Stimulated activated naive CD8-positive, alpha-beta T cell treated with anti-CD3 and anti-CD28 coated beads, Interleukin-15, amount 100 ng/mL, for 72 hours (primary cell): ENCODE results near the gene CCDC51.
A peak's percentile ranks its signal among the peaks of the same experiment; 100 is the strongest.
"Not testable (repeated sequence)": the region's sequence is repeated elsewhere in the genome, so short reads cannot be mapped to it uniquely, and the experiment has no call there.

Experiments used
- ATAC-seq: fragments of 150-1000 bp; cut with Tn5 transposase; 2 replicates; pipeline ENCODE4 v1.10.0; 2021; ENCODE audit warnings: mild to moderate bottlenecking, moderate library complexity
- DNase-seq, 2 donors: peaks; one replicate each; pipeline ENCODE4 v3.0.0; 2021 to 2022
- H3K27ac Mint-ChIP-seq, 2 donors: one replicate each; pipeline ENCODE4 v1.8.0; 2022; ENCODE audit warnings: mild to moderate bottlenecking in 2 of 2, mixed read lengths in 2 of 2, moderate library complexity in 2 of 2
- H3K27me3 Mint-ChIP-seq: one replicate; pipeline ENCODE4 v1.8.0; 2022; ENCODE audit warnings: mixed read lengths
- H3K4me1 Mint-ChIP-seq: one replicate; pipeline ENCODE4 v1.8.0; 2022; ENCODE audit warnings: mild to moderate bottlenecking, mixed read lengths
- H3K4me3 Mint-ChIP-seq, 2 donors: one replicate each; pipeline ENCODE4 v1.8.0; 2022; ENCODE audit warnings: mild to moderate bottlenecking in 2 of 2, mixed read lengths in 2 of 2, moderate library complexity in 1 of 2
- H3K9me3 Mint-ChIP-seq, 2 donors: one replicate each; pipeline ENCODE4 v1.8.0; 2022; ENCODE audit warnings: mixed read lengths in 2 of 2

CCDC51 gene

GRCh38 chr3:48439820-48440589, at the start of gene CCDC51, which contains the start of gene TMA7:
TSS of gene CCDC51 (minus strand) at chr3:48440119. CDS start at chr3:48435128, 4,991 bp downstream.
TSS of gene TMA7 (plus strand) at chr3:48440257. CDS start at chr3:48440297, 40 bp downstream.
- no peaks in the 10 kb centered on the region for H3K9me3 Mint-ChIP-seq
- H3K4me1 Mint-ChIP-seq, result peaks cover 40% of the 10 kb centered on the region
- no peaks in the 10 kb centered on the region for H3K27me3 Mint-ChIP-seq
- H3K4me3 Mint-ChIP-seq, result peak within 1 kb of the TSS; percentile 89 to 96
- ATAC-seq (peak; percentile 98), DNase-seq (peak; percentile 95 to 98)
- H3K27ac Mint-ChIP-seq, result peak within 1 kb of the TSS; percentile 89 to 94

GRCh38 chr3:48486952-48487351, 47.0 kb upstream of the CCDC51 start:
- Mint-ChIP-seq H3K27me3 (no peaks in the 10 kb centered on the region), H3K4me1 (no peaks in the 10 kb centered on the region), H3K9me3 (no peaks in the 10 kb centered on the region), H3K27ac (no peak overlapping the region), H3K4me3 (no peak overlapping the region)
- no peak for ATAC-seq
- DNase-seq, result no peak

- H3K9me3 Mint-ChIP-seq, ATAC-seq, H3K27ac Mint-ChIP-seq, H3K4me3 Mint-ChIP-seq, H3K27me3 Mint-ChIP-seq, DNase-seq: not testable (repeated sequence)
- peaks cover 27% of the 10 kb centered on the region for H3K4me1 Mint-ChIP-seq
Observed at GRCh38 chr3:48482822-48483221, 42.9 kb upstream of the CCDC51 start.

GRCh38 chr3:48480891-48481290, 41.0 kb upstream of the CCDC51 start:
- peaks cover 33% of the 10 kb centered on the region for H3K4me1 Mint-ChIP-seq
- ATAC-seq, DNase-seq, H3K9me3 Mint-ChIP-seq, H3K4me3 Mint-ChIP-seq, H3K27me3 Mint-ChIP-seq, H3K27ac Mint-ChIP-seq: not testable (repeated sequence)

GRCh38 chr3:48478626-48479555, 39.0 kb upstream of the CCDC51 start:
- peak; percentile 86 for ATAC-seq
- Mint-ChIP-seq H3K9me3 (no peaks in the 10 kb centered on the region), H3K27ac (peak overlapping the region; percentile 51 to 85), H3K4me1 (peaks cover 45% of the 10 kb centered on the region), H3K4me3 (peak overlapping the region; percentile 73 to 85), H3K27me3 (no peaks in the 10 kb centered on the region)
- peak; percentile 54 to 66 for DNase-seq

- Mint-ChIP-seq H3K4me3 (peak overlapping the region; percentile 73 to 85), H3K9me3 (no peaks in the 10 kb centered on the region)
- DNase-seq, result no peak
Observed at GRCh38 chr3:48477959-48478520, 38.1 kb upstream of the CCDC51 start.

GRCh38 chr3:48476426-48477053, 36.6 kb upstream of the CCDC51 start:
- no peaks in the 10 kb centered on the region for H3K9me3 Mint-ChIP-seq
- H3K4me3 Mint-ChIP-seq, result no peak overlapping the region
- ATAC-seq (no peak), DNase-seq (no peak)
- H3K27me3 Mint-ChIP-seq, result no peaks in the 10 kb centered on the region
- peaks cover 60% of the 10 kb centered on the region for H3K4me1 Mint-ChIP-seq
- no peak overlapping the region for H3K27ac Mint-ChIP-seq

More at GRCh38 chr3:48477959-48478520, 38.1 kb upstream of the CCDC51 start:
- H3K27ac Mint-ChIP-seq, result peak overlapping the region in 1 of 2 donors; percentile 88
- no peak for ATAC-seq
- H3K4me1 Mint-ChIP-seq, result peaks cover 54% of the 10 kb centered on the region
- no peaks in the 10 kb centered on the region for H3K27me3 Mint-ChIP-seq

- Mint-ChIP-seq H3K27ac (peak overlapping the region in 1 of 2 donors; percentile 59), H3K4me3 (no peak overlapping the region), H3K4me1 (peaks cover 67% of the 10 kb centered on the region), H3K9me3 (no peaks in the 10 kb centered on the region), H3K27me3 (no peaks in the 10 kb centered on the region)
- DNase-seq, result no peak
- ATAC-seq, result no peak
Observed at GRCh38 chr3:48475188-48475587, 35.3 kb upstream of the CCDC51 start.

GRCh38 chr3:48474619-48475018, 34.7 kb upstream of the CCDC51 start:
- DNase-seq (no peak), ATAC-seq (no peak)
- H3K27me3 Mint-ChIP-seq, result no peaks in the 10 kb centered on the region
- peak overlapping the region in 1 of 2 donors; percentile 1 for H3K4me3 Mint-ChIP-seq
- peak overlapping the region in 1 of 2 donors; percentile 22 for H3K27ac Mint-ChIP-seq
- peaks cover 67% of the 10 kb centered on the region for H3K4me1 Mint-ChIP-seq
- H3K9me3 Mint-ChIP-seq, result no peaks in the 10 kb centered on the region

- H3K4me3 Mint-ChIP-seq, H3K9me3 Mint-ChIP-seq, ATAC-seq, H3K27me3 Mint-ChIP-seq, DNase-seq, H3K27ac Mint-ChIP-seq: not testable (repeated sequence)
- peaks cover 67% of the 10 kb centered on the region for H3K4me1 Mint-ChIP-seq
Observed at GRCh38 chr3:48474031-48474430, 34.1 kb upstream of the CCDC51 start.

- Mint-ChIP-seq H3K9me3 (no peaks in the 10 kb centered on the region), H3K4me3 (peak overlapping the region; percentile 74 to 91), H3K4me1 (peaks cover 67% of the 10 kb centered on the region), H3K27me3 (no peaks in the 10 kb centered on the region), H3K27ac (peak overlapping the region; percentile 97 to 99)
- ATAC-seq (no peak), DNase-seq (no peak)
Observed at GRCh38 chr3:48473617-48473952, 33.7 kb upstream of the CCDC51 start.

- DNase-seq (peak; percentile 93 to 98), ATAC-seq (peak; percentile 93)
- Mint-ChIP-seq H3K9me3 (no peaks in the 10 kb centered on the region), H3K27ac (peak overlapping the region; percentile 97 to 99), H3K4me3 (peak overlapping the region; percentile 74 to 91), H3K4me1 (peaks cover 67% of the 10 kb centered on the region), H3K27me3 (no peaks in the 10 kb centered on the region)
Observed at GRCh38 chr3:48472923-48473616, 33.2 kb upstream of the CCDC51 start.

GRCh38 chr3:48472673-48472922, 32.7 kb upstream of the CCDC51 start:
- Mint-ChIP-seq H3K4me3 (peak overlapping the region; percentile 74 to 91), H3K27me3 (no peaks in the 10 kb centered on the region), H3K27ac (peak overlapping the region; percentile 97 to 99), H3K9me3 (no peaks in the 10 kb centered on the region), H3K4me1 (peaks cover 67% of the 10 kb centered on the region)
- DNase-seq (no peak), ATAC-seq (no peak)

GRCh38 chr3:48470286-48470685, 30.4 kb upstream of the CCDC51 start:
- H3K27ac Mint-ChIP-seq, result peak overlapping the region; percentile 71 to 82
- ATAC-seq (no peak), DNase-seq (no peak)
- peak overlapping the region; percentile 52 to 62 for H3K4me3 Mint-ChIP-seq
- no peaks in the 10 kb centered on the region for H3K9me3 Mint-ChIP-seq
- no peaks in the 10 kb centered on the region for H3K27me3 Mint-ChIP-seq
- peaks cover 80% of the 10 kb centered on the region for H3K4me1 Mint-ChIP-seq
